22Rv1 (cell line): ENCODE data around the gene MDM4.

Experiments
- ZFX ChIP-seq: fragments of 450-650 bp; IDR thresholded peaks from 2 replicates; pipeline ENCODE4 v1.6.1; 2017; ENCODE audit warnings: antibody characterized with exemption, borderline replicate concordance
- TF ChIP-seq, protein P1 (sequence below): fragments of 450-650 bp; IDR thresholded peaks from 2 replicates; pipeline ENCODE4 v1.5.1; 2017; ENCODE audit warnings: mild to moderate bottlenecking

DNA sequence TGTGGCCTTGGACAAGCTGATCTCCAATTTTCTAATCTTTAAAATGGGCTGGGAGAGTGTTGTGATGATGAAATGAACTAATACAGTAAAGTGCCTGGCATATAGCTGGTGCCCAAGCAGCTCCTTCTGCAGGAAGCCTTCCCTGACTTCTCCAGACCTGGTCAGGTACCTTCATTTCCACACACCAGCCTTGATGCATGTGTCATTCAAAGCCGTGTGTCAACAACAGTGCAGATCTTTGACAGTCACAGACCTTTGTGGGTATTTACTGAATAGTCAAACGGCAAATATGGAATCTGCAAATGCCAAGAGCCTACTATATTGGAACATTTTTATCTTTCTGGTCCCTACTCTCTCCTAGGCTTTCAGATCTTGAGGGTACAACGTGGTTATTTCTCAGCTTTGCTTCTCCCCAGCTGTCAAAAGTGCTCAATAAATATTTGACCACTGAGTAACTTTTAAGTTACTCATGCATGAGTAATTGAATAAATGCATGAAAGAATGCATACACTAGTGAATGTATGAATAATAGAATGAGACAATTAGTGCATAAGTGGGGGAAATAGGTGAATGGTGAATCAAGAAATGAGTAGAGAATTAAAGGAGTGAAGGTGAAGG lies 75.4 kb downstream of the MDM4 start:
- TF ChIP-seq, protein P1, sequence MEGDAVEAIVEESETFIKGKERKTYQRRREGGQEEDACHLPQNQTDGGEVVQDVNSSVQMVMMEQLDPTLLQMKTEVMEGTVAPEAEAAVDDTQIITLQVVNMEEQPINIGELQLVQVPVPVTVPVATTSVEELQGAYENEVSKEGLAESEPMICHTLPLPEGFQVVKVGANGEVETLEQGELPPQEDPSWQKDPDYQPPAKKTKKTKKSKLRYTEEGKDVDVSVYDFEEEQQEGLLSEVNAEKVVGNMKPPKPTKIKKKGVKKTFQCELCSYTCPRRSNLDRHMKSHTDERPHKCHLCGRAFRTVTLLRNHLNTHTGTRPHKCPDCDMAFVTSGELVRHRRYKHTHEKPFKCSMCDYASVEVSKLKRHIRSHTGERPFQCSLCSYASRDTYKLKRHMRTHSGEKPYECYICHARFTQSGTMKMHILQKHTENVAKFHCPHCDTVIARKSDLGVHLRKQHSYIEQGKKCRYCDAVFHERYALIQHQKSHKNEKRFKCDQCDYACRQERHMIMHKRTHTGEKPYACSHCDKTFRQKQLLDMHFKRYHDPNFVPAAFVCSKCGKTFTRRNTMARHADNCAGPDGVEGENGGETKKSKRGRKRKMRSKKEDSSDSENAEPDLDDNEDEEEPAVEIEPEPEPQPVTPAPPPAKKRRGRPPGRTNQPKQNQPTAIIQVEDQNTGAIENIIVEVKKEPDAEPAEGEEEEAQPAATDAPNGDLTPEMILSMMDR: no peak
- TF ChIP-seq ZFX: no peak
